PC-9 (cell line): ENCODE results near the gene ATP5MC2. TPM values are rescaled to one million over a fixed set of nuclear protein-coding genes. Genes with fewer than 3 reads are reported as not detected.

Experiments
- BruUV-seq: library from RNA; stranded (reverse); fragments of 400-500 nt; replicated peaks from 2 replicates; lab custom pipeline; 2021; lab: Mats Ljungman, UMichigan
- CTCF ChIA-PET: fragments of 300-600 bp; sonication (Branson Sonifier 250); formaldehyde crosslinking; loops from one replicate; lab custom pipeline; 2022; ENCODE audit warnings: antibody characterized with exemption; lab: Charles Lee
- POLR2A ChIA-PET: fragments of 300-600 bp; sonication (Branson Sonifier 250); formaldehyde crosslinking; loops from one replicate; lab custom pipeline; 2022; ENCODE audit warnings: antibody characterized with exemption; ENCODE audit not compliant: unreplicated experiment; lab: Charles Lee
- DNase-seq, 2 experiments: peaks; one replicate each; pipeline versions ENCODE4 v3.0.0 to v3.0.0-alpha.2; 2015 to 2022; ENCODE audit warnings: mixed read lengths in 1 of 2
- H2AFZ ChIP-seq: fragments of 200-600 bp; sonication (generic); 2 replicates; pipeline ENCODE4 v1.8.1; 2017; ENCODE audit warnings: antibody characterized with exemption
- H3F3A ChIP-seq: fragments of 200-600 bp; sonication (generic); 2 replicates; pipeline ENCODE4 v1.8.1; 2017; ENCODE audit warnings: antibody characterized with exemption, mild to moderate bottlenecking, low read depth; ENCODE audit not compliant: insufficient read depth
- H3K27ac ChIP-seq: fragments of 200-600 bp; sonication (generic); 2 replicates; pipeline ENCODE4 v1.6.1; 2016; ENCODE audit warnings: mixed run types
- H3K27me3 ChIP-seq: fragments of 200-600 bp; sonication (generic); 2 replicates; pipeline ENCODE4 v1.6.1; 2016; ENCODE audit warnings: low read depth, mixed run types; ENCODE audit not compliant: insufficient read depth
- H3K36me3 ChIP-seq: fragments of 200-600 bp; sonication (generic); 2 replicates; pipeline ENCODE4 v1.6.1; 2016; ENCODE audit warnings: low read depth, mixed run types
- H3K4me1 ChIP-seq: fragments of 200-600 bp; sonication (generic); replicated peaks from 2 replicates; pipeline ENCODE4 v1.6.1; 2016; ENCODE audit warnings: mixed run types; ENCODE audit not compliant: insufficient read depth
- H3K4me2 ChIP-seq: fragments of 200-600 bp; sonication (generic); 2 replicates; pipeline ENCODE4 v1.6.1; 2017; ENCODE audit warnings: mixed run types
- H3K4me3 ChIP-seq: fragments of 200-600 bp; sonication (generic); 2 replicates; pipeline ENCODE4 v1.6.1; 2016; ENCODE audit warnings: mixed run types
- H3K79me2 ChIP-seq: fragments of 200-600 bp; sonication (generic); 2 replicates; pipeline ENCODE4 v1.6.1; 2017; ENCODE audit warnings: low read depth, mixed run types
- H3K9me2 ChIP-seq: fragments of 200-600 bp; sonication (generic); 2 replicates; pipeline ENCODE4 v1.8.1; 2017; ENCODE audit warnings: mild to moderate bottlenecking; ENCODE audit not compliant: insufficient read depth
- H3K9me3 ChIP-seq: fragments of 200-600 bp; sonication (generic); 2 replicates; pipeline ENCODE4 v1.8.1; 2016; ENCODE audit warnings: low read depth; ENCODE audit not compliant: insufficient read depth
- H4K20me1 ChIP-seq: fragments of 200-600 bp; sonication (generic); 2 replicates; pipeline ENCODE4 v1.8.1; 2017; ENCODE audit not compliant: insufficient read depth
- EZH2 ChIP-seq: fragments of 200-600 bp; sonication (generic); IDR thresholded peaks from 2 replicates; pipeline ENCODE4 v1.8.0; 2017; ENCODE audit warnings: antibody characterized with exemption, low read depth
- intact Hi-C: fragments of 100-400 bp; cut with micrococcal nuclease; formaldehyde crosslinking; loops from one replicate; pipeline ENCODE4 v1.10.0; 2022; ENCODE audit not compliant: unreplicated experiment
- total RNA-seq: library from RNA; stranded (reverse); gene quantifications from 2 replicates; pipeline ENCODE4 v1.2.3, GENCODE V29; 2021
- TF ChIP-seq, protein P1 (sequence below): fragments of 200-600 bp; sonication (generic); conservative IDR thresholded peaks from 2 replicates; pipeline ENCODE4 v1.6.1; 2017; ENCODE audit warnings: mixed run types, antibody characterized with exemption, mild to moderate bottlenecking, moderate library complexity

ATP5MC2 gene
- total RNA-seq, 1 experiment from 2014 or later = 270 TPM

DNA sequence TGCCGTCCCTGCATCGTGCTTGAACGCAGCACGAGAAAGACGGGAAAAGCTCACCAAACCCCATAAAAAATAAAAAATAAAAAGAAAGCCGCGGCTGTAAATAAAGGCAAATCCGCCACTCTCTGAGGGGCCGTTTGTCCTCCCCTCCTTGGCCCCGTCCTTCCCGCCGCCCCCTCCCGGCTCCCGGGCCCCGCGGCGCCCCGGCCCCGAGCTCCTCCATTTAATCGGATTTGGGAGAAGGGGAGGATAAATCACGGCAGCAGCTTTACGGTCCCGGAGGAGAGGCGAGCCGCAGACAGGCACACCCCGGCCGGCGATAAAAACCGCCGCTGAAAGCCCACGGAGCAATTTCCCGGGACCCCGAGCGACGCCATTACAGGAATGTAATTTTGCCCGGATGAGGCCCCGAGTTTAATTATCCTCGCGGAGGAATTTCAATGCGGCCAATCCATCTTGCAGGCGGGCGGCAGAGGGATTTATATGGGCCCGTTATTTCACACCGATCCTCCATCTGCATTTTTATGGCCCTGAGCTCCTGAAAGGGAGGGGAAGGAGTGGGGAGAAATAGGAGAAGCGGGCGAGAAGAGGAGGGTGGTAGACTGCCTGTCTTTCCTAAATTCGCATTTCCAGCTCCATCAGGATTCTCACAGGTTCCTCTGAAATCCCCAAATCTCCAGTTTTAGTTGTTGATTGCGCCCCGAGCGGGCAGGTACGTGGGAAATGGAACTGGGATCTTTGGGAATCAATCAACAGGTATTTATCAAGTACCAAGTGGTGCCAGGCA lies 1.3 kb upstream of the ATP5MC2 start:
- TF ChIP-seq, protein P1, sequence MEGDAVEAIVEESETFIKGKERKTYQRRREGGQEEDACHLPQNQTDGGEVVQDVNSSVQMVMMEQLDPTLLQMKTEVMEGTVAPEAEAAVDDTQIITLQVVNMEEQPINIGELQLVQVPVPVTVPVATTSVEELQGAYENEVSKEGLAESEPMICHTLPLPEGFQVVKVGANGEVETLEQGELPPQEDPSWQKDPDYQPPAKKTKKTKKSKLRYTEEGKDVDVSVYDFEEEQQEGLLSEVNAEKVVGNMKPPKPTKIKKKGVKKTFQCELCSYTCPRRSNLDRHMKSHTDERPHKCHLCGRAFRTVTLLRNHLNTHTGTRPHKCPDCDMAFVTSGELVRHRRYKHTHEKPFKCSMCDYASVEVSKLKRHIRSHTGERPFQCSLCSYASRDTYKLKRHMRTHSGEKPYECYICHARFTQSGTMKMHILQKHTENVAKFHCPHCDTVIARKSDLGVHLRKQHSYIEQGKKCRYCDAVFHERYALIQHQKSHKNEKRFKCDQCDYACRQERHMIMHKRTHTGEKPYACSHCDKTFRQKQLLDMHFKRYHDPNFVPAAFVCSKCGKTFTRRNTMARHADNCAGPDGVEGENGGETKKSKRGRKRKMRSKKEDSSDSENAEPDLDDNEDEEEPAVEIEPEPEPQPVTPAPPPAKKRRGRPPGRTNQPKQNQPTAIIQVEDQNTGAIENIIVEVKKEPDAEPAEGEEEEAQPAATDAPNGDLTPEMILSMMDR = no peak
- TF ChIP-seq EZH2 = no peak
- 0 out of 2 replicates have a peak overlapping the region, but pooled peaks have one; percentile 83 for H3K4me2 ChIP-seq
- H3K27me3 ChIP-seq = no peaks in the 10 kb centered on the region
- no peak overlapping the region for H3K4me3 ChIP-seq
- no peak for DNase-seq
- ChIA-PET POLR2A (interaction anchor here (0.6 kb wide), 1 partner anchor 318 kb away, joined by 3 read pairs; no protein-coding TSS in a partner anchor), CTCF (interaction anchor here (0.6 to 0.7 kb wide), 5 partner anchors 17 to 286 kb away, joined by 3 to 6 read pairs (median 3); no protein-coding TSS in a partner anchor)
- no peaks in the 10 kb centered on the region for H3K9me2 ChIP-seq
- peaks cover 19% of the 10 kb centered on the region for H3K79me2 ChIP-seq
- no TSS peak for BruUV-seq
- H3K27ac ChIP-seq = no peak overlapping the region
- no peaks in the 10 kb centered on the region for H3F3A ChIP-seq
- no peak overlapping the region for H2AFZ ChIP-seq
- no peaks in the 10 kb centered on the region for H3K9me3 ChIP-seq
- peaks cover 15% of the 10 kb centered on the region for H3K4me1 ChIP-seq
- H4K20me1 ChIP-seq = no peaks in the 10 kb centered on the region
- intact Hi-C loops = loop anchor here (5.0 kb wide), 1 partner anchor 355 kb away; the partner anchor contains the start of gene AAAS
- H3K36me3 ChIP-seq = peaks cover 9% of the 10 kb centered on the region

DNA sequence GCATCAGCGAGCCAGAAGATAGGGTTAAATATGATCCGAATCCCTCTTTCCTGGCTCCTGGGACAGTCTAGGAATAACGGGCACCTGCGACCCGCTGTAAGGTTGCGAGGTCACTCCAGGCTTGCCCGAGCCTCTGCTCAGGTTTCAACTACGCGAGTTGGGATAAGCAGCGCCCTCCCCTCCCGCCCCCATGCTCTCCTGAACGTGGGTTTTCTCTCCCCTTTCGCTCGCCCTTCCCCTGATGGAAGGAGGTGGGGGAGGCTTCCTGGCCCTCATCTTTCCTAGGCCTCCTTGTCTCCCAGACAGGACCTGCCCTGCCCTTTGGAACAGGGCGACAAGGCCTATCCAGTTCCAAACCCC lies 753 bp upstream of the ATP5MC2 start:
- CTCF ChIA-PET = interaction anchor here (0.6 to 1.4 kb wide), 4 partner anchors 17 to 286 kb away, joined by 3 to 7 read pairs (median 4); no protein-coding TSS in a partner anchor
- BruUV-seq = TSS peak; percentile 57

More for the DNA sequence above, 753 bp upstream of the ATP5MC2 start:
- Histone ChIP-seq H3K27ac (no peak overlapping the region), H4K20me1 (no peaks in the 10 kb centered on the region), H3K36me3 (peaks cover 11% of the 10 kb centered on the region), H3F3A (no peaks in the 10 kb centered on the region), H3K9me2 (no peaks in the 10 kb centered on the region), H3K9me3 (no peaks in the 10 kb centered on the region), H3K27me3 (no peaks in the 10 kb centered on the region), H3K4me3 (peak overlapping the region; percentile 86; the same call in 1 of the 2 replicates), H3K4me1 (peaks cover 15% of the 10 kb centered on the region), H3K79me2 (peaks cover 19% of the 10 kb centered on the region), H3K4me2 (peak overlapping the region; percentile 83), H2AFZ (peak overlapping the region; percentile 81)
- TF ChIP-seq EZH2 = no peak
- TF ChIP-seq, protein P1 = no peak
- no peak for DNase-seq
- intact Hi-C loops = loop anchor here (1.0 to 5.0 kb wide), 3 partner anchors 50 to 354 kb away; partner anchors contain the start of genes AAAS and ATF7
- POLR2A ChIA-PET = interaction anchor here (0.6 kb wide), 1 partner anchor 319 kb away, joined by 3 read pairs; no protein-coding TSS in a partner anchor
